HG03060 (cell line): Measurements from ENCODE around the gene CCN2.
"Not testable (repeated sequence)": the region's sequence is repeated elsewhere in the genome, so short reads cannot be mapped to it uniquely, and the experiment has no call there.

Source experiments
- ATAC-seq: cut with Tn5 transposase; IDR thresholded peaks from one replicate; pipeline ENCODE4 v1.9.1; 2021; ENCODE audit warnings: low read depth, moderate number of reproducible peaks; ENCODE audit not compliant: unreplicated experiment

CCN2 gene

GRCh38 chr6:131946404-131946991 lies 4.7 kb downstream of the CCN2 start:
- no peak for ATAC-seq

DNA sequence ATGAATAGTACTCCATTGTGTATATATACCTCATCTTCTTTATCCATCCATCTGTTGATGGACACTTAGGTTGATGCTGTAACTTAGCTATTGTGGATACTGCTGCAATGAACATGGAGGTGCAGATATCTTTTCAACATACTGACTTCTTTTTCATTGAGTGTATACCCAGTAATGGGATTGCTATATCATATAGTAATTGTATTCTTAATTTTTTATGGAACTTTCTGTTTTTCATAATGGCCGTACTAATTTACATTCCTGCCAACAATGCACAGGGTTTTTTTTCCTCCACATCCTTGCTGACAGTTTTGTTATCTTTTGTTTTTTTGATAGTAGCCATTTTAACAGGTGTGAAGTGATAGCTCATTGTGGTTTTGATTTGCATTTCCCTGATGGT lies 5.2 kb downstream of the CCN2 start:
- ATAC-seq, result no peak

DNA sequence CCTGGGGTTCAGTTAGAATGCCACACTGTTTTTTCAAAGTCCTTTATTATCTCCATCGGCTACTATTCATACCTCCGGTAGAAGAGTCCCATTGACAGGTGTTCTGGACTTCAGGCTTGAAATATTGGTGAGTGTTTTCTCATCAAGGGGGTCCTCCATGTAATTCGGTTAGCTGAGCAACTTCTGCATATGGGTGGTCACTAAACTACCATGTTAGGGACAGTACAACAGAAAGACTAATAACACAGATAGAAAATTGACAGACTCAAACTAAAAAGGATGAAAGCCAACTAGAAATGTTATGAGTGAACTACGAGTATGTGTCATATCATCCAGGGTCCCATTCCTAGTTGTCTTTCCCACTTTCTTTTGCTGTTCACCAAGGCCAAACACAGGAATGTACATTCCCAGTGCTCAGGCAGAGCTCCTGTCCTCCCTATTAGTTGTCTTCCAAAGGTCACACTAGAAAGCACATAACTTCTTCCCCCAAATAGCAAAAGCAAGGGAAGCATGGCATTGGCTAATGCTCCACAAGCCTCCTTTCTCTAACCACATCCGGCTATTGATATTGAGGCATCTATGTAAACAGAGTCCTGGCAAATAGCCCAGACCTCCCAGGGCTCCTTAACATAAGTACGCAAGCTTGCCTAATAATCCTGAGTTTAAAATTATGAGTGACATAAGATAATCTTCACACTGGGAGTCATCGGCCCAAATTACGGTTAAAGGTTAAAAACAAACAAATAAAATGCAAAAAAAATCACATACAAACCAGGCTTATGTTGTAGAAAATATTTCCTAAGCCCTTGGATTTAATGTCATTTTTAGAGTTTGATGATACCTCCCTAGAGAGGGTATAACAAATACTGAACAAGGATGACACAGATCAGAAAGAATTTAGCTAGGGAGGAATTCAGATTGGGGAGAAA lies 13.2 kb downstream of the CCN2 start:
- ATAC-seq, result no peak

- no peak for ATAC-seq
These were observed 13.9 kb downstream of the CCN2 start for GRCh38 chr6:131937226-131937625.

- ATAC-seq, result no peak
These were observed 15.0 kb downstream of the CCN2 start for GRCh38 chr6:131936156-131936555.

- ATAC-seq, result no peak
These were observed 20.0 kb downstream of the CCN2 start for GRCh38 chr6:131931063-131931750.

GRCh38 chr6:131929976-131930375 lies 21.2 kb downstream of the CCN2 start:
- ATAC-seq, result no peak

GRCh38 chr6:131929264-131929663 lies 21.9 kb downstream of the CCN2 start:
- ATAC-seq, result no peak

GRCh38 chr6:131924881-131925474 lies 26.2 kb downstream of the CCN2 start:
- no peak for ATAC-seq

GRCh38 chr6:131923356-131923755 lies 27.8 kb downstream of the CCN2 start:
- no peak for ATAC-seq

DNA sequence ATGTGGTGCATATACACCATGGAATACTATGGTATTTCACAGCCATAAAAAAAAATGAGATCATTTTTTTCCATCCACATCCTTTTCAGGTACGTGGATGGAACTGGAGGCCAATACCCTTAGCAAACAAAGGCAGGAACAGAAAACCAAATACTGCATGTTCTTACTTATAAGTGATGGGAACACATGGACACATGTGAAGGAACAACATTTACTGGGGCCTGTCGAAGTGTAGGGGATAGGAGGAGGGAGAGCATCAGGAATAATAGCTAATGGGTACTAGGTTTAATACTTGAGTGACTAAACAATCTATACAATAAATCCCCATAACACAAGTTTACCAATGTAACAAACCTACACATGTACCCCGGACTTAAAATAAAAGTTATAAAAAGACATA lies 30.5 kb downstream of the CCN2 start:
- no peak for ATAC-seq

- no peak for ATAC-seq
These were observed 32.4 kb downstream of the CCN2 start for GRCh38 chr6:131918650-131919355.

GRCh38 chr6:131917763-131918649 lies 33.2 kb downstream of the CCN2 start:
- ATAC-seq, result no peak

DNA sequence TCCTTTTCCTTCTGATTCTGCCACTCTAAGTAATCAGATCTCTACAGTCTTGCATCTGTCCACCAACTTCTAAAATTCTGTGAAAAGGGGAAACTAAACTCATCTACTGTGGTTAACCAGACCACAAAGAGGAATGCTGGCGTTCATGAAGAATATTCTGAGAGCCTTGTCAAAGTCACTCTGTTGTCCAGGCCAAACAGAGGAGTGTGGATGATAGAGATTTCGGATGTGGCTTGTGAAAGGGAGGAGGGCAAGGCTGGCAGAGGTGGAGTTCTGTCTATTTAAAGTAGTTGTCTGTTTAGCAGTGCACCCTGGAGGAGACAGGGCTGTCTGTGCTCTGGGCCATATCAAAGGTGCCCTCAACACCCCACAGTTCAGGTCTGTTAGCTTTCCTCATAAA lies 33.9 kb downstream of the CCN2 start:
- ATAC-seq, result no peak

DNA sequence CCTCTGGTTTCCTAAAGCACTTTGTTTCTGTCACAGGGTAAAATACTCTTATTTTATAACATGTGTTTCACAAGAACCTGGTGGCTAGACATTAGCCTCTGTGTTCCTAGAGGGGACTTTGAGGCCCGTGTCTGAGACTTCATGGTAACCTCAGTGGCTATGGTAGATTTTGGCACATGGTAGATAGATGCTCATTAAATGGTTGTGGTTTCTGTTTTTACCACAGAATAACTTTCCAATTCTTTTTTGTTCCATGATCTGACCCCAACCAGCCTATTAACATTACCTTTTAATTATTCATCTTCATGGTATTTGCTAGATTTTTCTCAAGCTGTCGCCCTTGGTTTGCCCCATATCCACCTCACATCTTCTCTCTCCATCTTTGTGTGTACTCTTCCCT lies 34.3 kb downstream of the CCN2 start:
- no peak for ATAC-seq

DNA sequence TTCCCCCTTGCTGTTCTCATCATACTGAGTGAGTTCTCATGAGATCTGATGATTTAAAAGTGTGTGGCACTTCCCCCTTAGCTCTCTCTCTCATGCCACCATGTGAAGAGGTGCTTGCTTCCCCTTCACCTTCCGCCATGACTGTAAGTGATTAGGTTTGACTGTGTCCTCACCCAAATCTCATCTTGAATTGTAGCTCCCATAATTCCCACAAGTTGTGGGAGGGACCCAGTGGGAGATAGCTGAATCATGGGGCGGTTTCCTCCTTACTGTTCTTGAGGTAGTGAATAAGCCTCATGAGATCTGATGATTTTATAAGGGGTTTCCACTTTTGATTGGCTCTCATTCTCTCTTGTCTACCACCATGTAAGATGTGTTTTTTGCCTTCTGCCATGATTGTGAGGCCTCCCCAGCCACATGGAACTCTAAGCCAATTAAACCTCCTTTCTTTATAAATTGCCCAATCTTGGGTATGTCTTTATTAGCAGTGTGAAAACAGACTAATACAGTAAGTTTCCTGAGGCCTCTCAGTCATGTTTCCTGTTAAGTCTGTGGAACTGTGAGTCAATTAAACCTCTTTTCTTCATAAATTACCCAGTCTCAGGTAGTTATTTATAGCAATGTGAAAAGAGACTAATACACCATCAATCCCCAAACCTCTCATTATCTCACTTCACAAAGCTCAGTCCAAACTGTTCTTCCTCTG lies 34.9 kb downstream of the CCN2 start:
- ATAC-seq, result not testable (repeated sequence)

DNA sequence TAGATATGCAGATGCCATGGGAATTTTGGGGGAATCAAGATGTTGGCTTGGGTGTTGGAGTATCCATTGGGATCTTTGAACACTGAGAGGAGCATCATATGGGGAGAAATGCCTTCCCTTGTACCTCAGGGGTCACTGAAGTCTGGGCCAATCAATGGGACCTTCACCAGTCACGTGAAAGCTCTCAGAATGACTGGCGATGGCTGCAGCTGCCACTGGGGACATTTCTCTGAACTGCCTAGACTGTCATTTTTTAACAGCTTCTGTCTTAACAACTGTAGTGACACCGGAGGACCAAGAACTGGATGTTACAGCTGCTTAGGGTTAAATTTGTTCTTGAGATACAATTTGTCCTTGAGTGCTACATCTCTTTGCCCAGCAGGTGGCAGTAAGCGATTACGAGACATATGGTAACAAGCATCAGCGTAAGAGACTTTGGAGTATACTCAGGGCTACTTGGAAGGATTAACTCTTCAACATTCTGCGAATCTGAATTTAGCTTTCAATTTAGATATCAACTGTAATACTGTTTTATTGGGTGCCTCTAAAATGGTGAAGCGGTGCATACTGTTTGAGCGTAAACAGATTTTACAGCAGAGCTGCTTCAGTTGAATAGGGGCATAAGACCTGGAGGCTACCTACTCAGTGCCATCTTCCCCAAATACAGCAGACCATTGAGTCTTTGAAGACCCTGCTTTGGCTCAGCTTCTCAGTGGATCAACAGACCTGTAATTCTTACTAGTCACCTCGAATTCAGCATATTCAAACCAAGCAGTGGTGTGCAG lies 36.0 kb downstream of the CCN2 start:
- ATAC-seq, result no peak

DNA sequence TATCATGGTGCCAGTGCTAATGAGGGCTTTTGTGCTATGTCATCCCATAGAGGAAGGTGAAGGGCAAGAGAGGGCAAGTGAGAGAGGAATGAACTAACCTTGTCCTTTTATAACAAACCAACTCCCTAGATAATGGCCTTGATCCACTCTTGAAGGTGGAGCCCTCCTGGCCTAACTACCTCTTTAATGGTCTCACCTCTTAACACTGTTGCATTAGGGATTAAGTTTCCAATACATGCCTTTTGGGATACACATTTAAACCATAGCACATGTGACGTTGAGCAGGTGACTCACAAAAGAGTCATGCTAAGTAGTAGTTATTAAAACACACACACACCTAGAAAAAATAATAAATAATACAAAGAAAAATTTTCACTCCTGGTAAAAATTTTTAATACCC lies 36.9 kb downstream of the CCN2 start:
- ATAC-seq, result no peak
